Measurements from ENCODE around the gene KMT5B. TPM values are rescaled to one million over a fixed set of nuclear protein-coding genes. Genes with fewer than 3 reads are reported as not detected.

KMT5B gene
- total RNA-seq, 1 donor from 2014 or later, result 17.5 TPM

DNA sequence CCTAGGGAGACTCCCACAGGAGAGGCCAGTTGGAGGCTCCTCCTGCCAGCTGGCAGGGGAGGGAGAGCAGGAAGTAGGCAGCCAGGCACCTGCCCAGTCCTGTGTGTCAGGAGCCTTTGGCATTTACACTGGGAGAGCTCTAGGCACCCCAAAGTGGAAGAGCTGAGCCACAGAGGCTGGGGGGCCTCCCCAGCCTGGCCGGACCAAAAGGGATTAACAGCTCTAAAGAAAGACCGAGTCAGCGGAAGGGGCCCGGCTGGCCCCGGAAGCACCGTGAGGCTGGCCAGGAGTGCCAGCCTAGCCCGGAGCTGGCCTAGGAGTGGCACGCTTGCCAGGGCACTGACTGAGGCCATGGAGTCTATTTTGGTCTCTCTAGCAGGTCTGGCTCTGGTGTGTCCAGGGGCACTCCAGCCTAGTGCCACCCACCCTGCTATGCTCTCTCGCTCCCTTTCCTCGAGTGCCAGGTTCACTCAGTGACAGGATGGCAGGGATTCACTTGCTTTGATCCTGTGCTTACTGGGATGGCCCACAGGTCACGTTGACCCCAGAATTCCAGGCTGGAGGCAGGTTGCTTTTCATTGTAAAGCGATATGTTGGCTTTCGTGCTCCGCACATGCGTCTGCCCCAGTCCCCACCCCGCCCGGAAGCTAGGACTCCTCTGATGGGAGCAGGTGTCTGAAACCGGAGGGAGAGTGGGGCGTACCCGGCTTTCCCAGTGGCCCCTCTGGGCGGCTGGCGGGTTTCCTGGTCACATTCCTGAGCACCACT is 3.3 kb upstream of the KMT5B start:
- TF ChIP-seq CTCF (conservative IDR thresholded peaks at IDR 0.05; ENCODE audit: low read depth, low read length), result no peak
- DNase-seq (ENCODE audit: low read depth), result no peak
- no peak overlapping the region for H3K4me3 ChIP-seq (ENCODE audit: low read depth, low read length)

- DNase-seq (ENCODE audit: low read depth), result no peak
- no peak overlapping the region for H3K4me3 ChIP-seq (ENCODE audit: low read depth, low read length)
- TF ChIP-seq CTCF (conservative IDR thresholded peaks at IDR 0.05; ENCODE audit: low read depth, low read length), result no peak
These were observed 2.6 kb upstream of the KMT5B start for GRCh38 chr11:68215524-68216170.

DNA sequence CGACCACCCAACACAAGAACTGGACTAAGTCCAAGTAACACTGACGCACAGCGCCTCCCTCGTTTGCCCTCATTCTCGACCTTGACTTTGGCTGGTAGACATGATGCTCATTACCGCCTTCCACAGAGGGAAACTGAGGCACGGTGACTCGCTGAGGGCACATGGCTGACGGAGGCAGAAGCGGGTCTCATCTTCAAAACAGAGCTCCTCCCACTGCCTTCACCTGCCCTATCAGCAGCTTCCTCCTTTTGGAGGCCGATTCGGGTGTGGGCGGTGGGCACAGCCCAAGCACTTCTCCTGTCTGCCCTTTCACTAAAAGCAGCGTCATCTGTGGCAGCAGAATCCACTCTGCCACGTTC is 2.0 kb upstream of the KMT5B start:
- DNase-seq (ENCODE audit: low read depth), result no peak
- no peak overlapping the region for H3K4me3 ChIP-seq (ENCODE audit: low read depth, low read length)
- TF ChIP-seq CTCF (conservative IDR thresholded peaks at IDR 0.05; ENCODE audit: low read depth, low read length), result no peak

DNA sequence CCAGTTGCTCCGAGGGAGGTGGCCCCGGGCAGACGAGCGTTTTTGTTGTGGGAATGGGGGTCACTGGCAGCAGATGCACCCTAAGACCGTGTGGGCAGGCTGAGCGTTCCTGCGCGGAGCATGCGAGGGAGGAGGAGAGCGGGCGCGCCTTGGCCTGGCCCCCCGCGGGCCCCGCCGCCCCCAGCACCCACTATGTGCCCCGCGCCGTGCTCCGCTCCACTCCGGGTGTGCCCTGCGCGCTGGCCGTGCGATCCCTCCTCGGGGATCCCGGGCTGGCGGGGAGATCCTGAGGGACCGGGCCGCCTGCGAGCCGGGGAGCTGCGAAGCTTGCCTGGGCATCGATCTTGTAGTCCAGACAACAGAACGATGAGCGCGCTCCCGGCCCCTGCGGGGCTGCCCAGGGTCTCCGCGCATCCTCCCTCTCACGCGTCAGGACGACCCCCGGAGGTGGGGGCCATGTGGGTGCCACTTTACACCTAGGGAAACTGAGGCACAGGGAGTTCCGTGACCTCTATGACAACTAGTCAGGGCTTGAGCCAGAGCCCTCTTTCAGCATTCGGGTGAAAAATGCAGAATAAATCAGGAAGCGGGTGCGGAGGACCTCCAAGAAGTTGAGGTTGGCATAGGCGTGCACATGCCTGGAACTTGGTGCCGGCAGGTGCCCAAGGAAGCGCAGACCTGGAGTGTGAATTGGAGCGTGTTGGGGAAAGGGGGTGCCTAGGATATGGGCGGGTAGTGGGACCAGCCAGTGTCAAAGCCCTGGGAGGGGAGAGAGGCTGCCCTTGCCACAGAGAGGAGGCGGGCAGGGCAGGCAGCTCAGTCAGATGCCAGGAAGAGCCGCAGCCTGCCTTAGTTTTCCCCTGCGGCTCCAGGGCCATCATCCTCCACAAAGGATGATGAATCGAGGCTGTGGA is 1.3 kb upstream of the KMT5B start:
- no peak for TF ChIP-seq CTCF (conservative IDR thresholded peaks at IDR 0.05; ENCODE audit: low read depth, low read length)
- DNase-seq (ENCODE audit: low read depth), result no peak
- peak overlapping the region; percentile 84 for H3K4me3 ChIP-seq (ENCODE audit: low read depth, low read length)

DNA sequence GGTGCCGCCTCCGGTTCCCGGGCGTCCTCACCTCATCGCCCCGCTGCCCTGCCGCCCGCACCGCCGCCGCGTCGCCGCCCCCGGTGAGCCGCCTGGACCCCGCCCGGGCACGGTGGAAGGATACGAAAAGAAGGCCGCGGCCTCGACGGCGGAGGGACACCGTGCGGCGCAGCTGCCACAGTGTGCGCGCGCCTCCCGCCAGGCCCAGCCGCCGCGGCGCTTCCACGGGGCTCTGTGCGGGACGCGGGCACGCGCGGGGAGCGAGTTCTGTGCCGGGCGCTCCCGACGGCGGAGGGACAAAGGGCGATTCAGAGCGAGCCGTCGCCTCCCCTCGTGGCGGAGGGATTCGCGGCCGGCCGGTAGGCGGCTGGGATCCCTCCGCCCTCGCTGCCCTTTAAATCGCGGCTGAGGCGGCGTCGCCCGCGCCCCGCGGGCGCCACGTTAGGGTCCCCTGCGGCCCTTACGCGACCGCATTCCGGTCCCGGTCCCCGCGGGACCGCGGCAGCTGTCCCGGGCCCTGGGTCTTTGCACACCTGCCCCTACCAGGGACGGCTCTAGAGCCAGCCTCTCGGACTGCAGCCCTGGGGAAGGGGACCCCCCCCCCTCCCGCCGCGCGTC is 568 bp upstream of the KMT5B start:
- no peak for DNase-seq (ENCODE audit: low read depth)

More for the DNA sequence above, 568 bp upstream of the KMT5B start:
- peak overlapping the region; percentile 84 for H3K4me3 ChIP-seq (ENCODE audit: low read depth, low read length)
- TF ChIP-seq CTCF (conservative IDR thresholded peaks at IDR 0.05; ENCODE audit: low read depth, low read length), result no peak

Data from epithelial cell of proximal tubule (primary cell).